ENCODE measurements around the gene EXOSC7.
"Not testable (repeated sequence)": the region's sequence is repeated elsewhere in the genome, so short reads cannot be mapped to it uniquely, and the experiment has no call there.

Gene EXOSC7

GRCh38 chr3:44962621-44963393, 13.2 kb upstream of the EXOSC7 start:
- DNase-seq = no peak

GRCh38 chr3:44963571-44964325, 12.3 kb upstream of the EXOSC7 start:
- no peak for DNase-seq

GRCh38 chr3:44965165-44965564, 10.9 kb upstream of the EXOSC7 start:
- DNase-seq = no peak

DNA sequence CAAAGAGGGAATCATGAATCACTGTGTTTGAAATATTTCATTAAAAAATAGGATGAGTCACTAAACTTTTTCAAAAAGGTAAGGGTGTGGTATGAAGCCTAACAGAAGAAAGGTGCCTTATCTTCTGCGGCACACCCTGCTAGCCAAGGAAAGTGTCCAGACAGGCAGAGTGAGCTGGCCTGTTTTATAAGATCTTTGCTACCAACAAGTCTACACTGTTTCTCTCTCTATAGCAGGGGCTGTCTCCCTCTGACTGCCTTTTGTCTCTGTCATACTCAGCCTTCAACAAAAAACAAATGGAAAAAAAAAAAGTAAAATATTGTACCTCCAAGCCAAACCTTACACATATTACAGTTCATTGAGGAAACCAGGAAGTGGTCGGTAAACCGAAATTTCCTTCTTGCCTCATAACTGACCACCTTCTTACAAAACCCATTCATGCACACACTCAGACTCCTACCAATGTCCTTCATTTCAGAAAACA, 9.2 kb upstream of the EXOSC7 start:
- DNase-seq = no peak

GRCh38 chr3:44968447-44968858, 7.6 kb upstream of the EXOSC7 start:
- DNase-seq = no peak

- DNase-seq = no peak
Measured at GRCh38 chr3:44969154-44969827, 6.8 kb upstream of the EXOSC7 start.

- no peak for DNase-seq
Measured at GRCh38 chr3:44969828-44970179, 6.2 kb upstream of the EXOSC7 start.

GRCh38 chr3:44970926-44971490, 5.0 kb upstream of the EXOSC7 start:
- no peak for DNase-seq

DNA sequence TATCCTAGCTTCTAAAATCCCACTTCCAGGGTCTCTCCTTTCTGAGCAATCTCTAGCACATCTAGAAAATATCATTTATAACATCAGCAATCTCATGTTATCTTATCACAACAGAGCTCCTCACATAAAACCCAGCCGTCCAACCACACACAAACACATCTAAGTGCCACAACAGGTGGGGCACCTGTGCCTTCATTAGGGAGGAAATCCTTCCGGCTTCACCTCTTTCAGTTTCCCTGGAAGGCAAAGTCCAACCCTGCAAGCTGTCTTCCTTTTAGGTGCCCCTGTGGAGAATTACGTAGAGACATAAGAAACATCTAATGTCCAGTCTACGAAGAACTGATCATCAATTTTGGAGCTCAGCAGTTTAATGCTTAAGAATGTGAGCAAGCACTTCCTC, 1.6 kb upstream of the EXOSC7 start:
- no peak for DNase-seq

GRCh38 chr3:44981220-44981619, 5.2 kb downstream of the EXOSC7 start:
- no peak for DNase-seq

- DNase-seq = no peak
Measured at GRCh38 chr3:44981751-44982150, 5.7 kb downstream of the EXOSC7 start.

GRCh38 chr3:44982817-44983216, 6.8 kb downstream of the EXOSC7 start:
- DNase-seq = no peak

DNA sequence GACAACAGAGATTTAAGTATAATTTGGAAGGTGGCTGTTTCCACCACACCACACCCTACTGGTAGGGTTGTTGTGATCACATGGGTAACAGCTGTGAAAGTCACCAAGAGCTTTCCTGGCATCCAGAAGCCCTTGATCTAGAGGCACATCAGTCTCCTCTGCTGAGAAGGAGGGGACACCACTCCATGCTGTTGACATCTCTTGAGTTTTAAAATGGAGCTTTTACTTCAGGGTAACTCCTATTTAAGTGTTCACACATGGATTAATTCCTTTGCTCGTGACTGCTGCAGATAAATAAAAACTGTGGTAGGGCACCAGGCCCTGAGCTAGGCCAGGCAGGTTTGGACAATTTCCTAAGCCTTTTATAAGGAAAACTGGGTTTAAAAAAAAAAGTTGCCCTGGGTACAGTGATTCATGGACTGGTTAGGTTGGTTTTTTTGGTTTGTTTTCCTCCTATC, 7.5 kb downstream of the EXOSC7 start:
- no peak for DNase-seq

DNA sequence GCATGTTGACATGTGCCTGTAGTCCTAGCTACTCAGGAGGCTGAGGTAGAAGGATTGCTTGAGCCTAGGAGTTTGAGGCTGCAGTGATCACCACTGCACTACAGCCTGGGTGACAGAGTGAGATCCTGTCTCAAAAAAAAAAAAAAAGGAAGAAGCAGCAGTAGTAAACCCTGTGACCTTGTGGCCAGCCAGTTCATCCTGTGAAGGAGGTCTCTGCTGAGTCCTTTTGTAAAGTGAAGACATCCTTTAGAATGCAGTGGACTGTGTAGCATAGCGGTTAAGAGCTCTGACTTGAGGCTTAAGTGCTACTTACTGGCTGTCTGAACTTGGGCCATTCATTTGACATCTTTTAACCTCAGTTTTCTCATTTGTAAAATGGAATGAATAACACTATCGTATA, 8.3 kb downstream of the EXOSC7 start:
- no peak for DNase-seq

GRCh38 chr3:44986330-44986729, 10.3 kb downstream of the EXOSC7 start:
- DNase-seq = not testable (repeated sequence)

- no peak for DNase-seq
Measured at GRCh38 chr3:44987332-44987731, 11.3 kb downstream of the EXOSC7 start.

GRCh38 chr3:44988073-44988472, 12.0 kb downstream of the EXOSC7 start:
- no peak for DNase-seq

GRCh38 chr3:44989141-44989540, 13.1 kb downstream of the EXOSC7 start:
- DNase-seq = no peak

DNA sequence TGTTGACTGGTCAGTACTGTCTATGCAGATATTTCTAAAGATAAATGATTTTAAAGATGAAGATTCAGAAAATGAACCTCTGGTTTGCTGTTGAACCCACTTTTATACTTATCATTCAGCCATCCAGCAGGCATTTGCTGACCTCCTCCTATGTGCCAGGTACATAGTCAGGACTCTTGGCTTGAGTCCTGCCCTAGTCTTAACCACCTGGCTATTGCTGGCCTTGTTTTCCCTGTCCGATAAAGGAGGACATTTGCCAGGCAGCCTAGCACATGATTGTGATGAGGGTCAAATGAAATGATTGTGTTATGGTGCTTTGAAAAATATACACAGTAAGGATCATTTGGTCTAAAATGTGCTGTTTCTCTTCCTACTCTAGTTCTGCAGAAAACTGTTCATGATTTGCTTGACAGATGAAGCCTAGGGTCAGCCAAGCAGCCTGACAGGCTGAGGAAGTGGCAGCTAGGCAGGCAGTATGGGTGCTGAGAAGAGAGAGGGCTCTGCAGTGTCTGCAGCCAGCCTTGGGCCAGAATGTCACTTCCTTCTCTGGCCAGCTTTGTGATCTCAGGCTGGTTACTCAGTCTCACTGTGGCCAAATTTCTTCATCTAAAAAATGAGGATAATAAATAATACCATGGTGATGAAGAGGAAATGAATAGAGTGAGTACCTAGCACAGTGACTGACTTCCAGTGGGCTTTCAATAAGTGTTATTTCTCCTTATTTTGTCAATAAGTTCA, 13.8 kb downstream of the EXOSC7 start:
- no peak for DNase-seq

- no peak for DNase-seq
Measured at GRCh38 chr3:44991326-44991725, 15.3 kb downstream of the EXOSC7 start.

GRCh38 chr3:44992555-44993470, 16.8 kb downstream of the EXOSC7 start:
- DNase-seq = no peak

Measured in GOT3 (cell line).